Stimulated activated CD8-positive, alpha-beta memory T cell treated with anti-CD3 and anti-CD28 coated beads, Interleukin-4, amount 100 ng/mL, for 1 hour (primary cell): ENCODE results near the gene PARP9.

Experiments used
- DNase-seq, 2 donors: peaks; one replicate each; pipeline ENCODE4 v3.0.0-alpha.2; 2020; ENCODE audit warnings: low read depth in 2 of 2, low spot score in 1 of 2

The PARP9 gene

GRCh38 chr3:122564155-122564912 is at the start of gene PARP9, which contains the start of gene DTX3L:
Gene PARP9 (minus strand): TSS chr3:122564300. CDS start chr3:122559620, 4,680 bp downstream.
Gene DTX3L (plus strand): TSS chr3:122564338. CDS start chr3:122564427, 89 bp downstream.
- DNase-seq, result peak; percentile 40 to 75

GRCh38 chr3:122612696-122613095 is 48.6 kb upstream of the PARP9 start:
- DNase-seq, result no peak

GRCh38 chr3:122609798-122610559 is 45.9 kb upstream of the PARP9 start:
- DNase-seq, result no peak

- DNase-seq, result no peak
Measured at GRCh38 chr3:122608916-122609315, 44.8 kb upstream of the PARP9 start.

GRCh38 chr3:122606330-122606729 is 42.2 kb upstream of the PARP9 start:
- no peak for DNase-seq

- DNase-seq, result no peak
Measured at GRCh38 chr3:122603056-122603455, 39.0 kb upstream of the PARP9 start.

- DNase-seq, result no peak
Measured at GRCh38 chr3:122602011-122602710, 38.1 kb upstream of the PARP9 start.

GRCh38 chr3:122598556-122598955 is 34.5 kb upstream of the PARP9 start:
- DNase-seq, result no peak

GRCh38 chr3:122598151-122598550 is 34.1 kb upstream of the PARP9 start:
- DNase-seq, result no peak

GRCh38 chr3:122594025-122594424 is 29.9 kb upstream of the PARP9 start:
- DNase-seq, result no peak

GRCh38 chr3:122590610-122591009 is 26.5 kb upstream of the PARP9 start:
- no peak for DNase-seq

- DNase-seq, result no peak
Measured at GRCh38 chr3:122589297-122589696, 25.2 kb upstream of the PARP9 start.

GRCh38 chr3:122587572-122587971 is 23.5 kb upstream of the PARP9 start:
- DNase-seq, result no peak

GRCh38 chr3:122586773-122587485 is 22.8 kb upstream of the PARP9 start:
- DNase-seq, result no peak

GRCh38 chr3:122586098-122586497 is 22.0 kb upstream of the PARP9 start:
- no peak for DNase-seq

- no peak for DNase-seq
Measured at GRCh38 chr3:122582390-122582789, 18.3 kb upstream of the PARP9 start.

- no peak for DNase-seq
Measured at GRCh38 chr3:122581622-122582021, 17.5 kb upstream of the PARP9 start.

GRCh38 chr3:122580470-122580869 is 16.4 kb upstream of the PARP9 start:
- no peak for DNase-seq

GRCh38 chr3:122578069-122578740 is 14.1 kb upstream of the PARP9 start:
- DNase-seq, result no peak

GRCh38 chr3:122577409-122578031 is 13.4 kb upstream of the PARP9 start, which contains the start of gene PARP15:
Gene PARP15 (plus strand): TSS chr3:122577650. CDS start chr3:122577668, 18 bp downstream.
- no peak for DNase-seq
